H9 (cell line): ENCODE measurements around the gene DUSP7. TPM values are rescaled to one million over a fixed set of nuclear protein-coding genes. Genes with fewer than 3 reads are reported as not detected.

Experiments
- DNase-seq: peaks from one replicate; pipeline ENCODE4 v3.0.0-alpha.2; 2017
- H2AFZ ChIP-seq: one replicate; pipeline ENCODE4 v1.6.1; 2013; ENCODE audit warnings: mild to moderate bottlenecking, low read length, control low read depth, moderate library complexity
- H2AK5ac ChIP-seq: 2 replicates; pipeline ENCODE4 v1.6.1; 2013; ENCODE audit warnings: low read length, control low read depth, mixed read lengths; ENCODE audit not compliant: insufficient read length
- H2BK120ac ChIP-seq: one replicate; pipeline ENCODE4 v1.6.1; 2013; ENCODE audit warnings: low read depth, mild to moderate bottlenecking, low read length, control low read depth, inconsistent platforms; ENCODE audit not compliant: poor library complexity, severe bottlenecking
- H2BK12ac ChIP-seq: 2 replicates; pipeline ENCODE4 v1.6.1; 2013; ENCODE audit warnings: low read length, control low read depth, mixed read lengths, low read depth; ENCODE audit not compliant: insufficient read length
- H2BK15ac ChIP-seq: 2 replicates; pipeline ENCODE4 v1.6.1; 2013; ENCODE audit warnings: low read depth, low read length, control low read depth
- H2BK20ac ChIP-seq: one replicate; pipeline ENCODE4 v1.6.1; 2013; ENCODE audit warnings: low read depth, mild to moderate bottlenecking, low read length, control low read depth, inconsistent platforms; ENCODE audit not compliant: poor library complexity, severe bottlenecking
- H2BK5ac ChIP-seq: 2 replicates; pipeline ENCODE4 v1.6.1; 2013; ENCODE audit warnings: low read length, control low read depth, mixed read lengths; ENCODE audit not compliant: insufficient read length
- H3K14ac ChIP-seq: 2 replicates; pipeline ENCODE4 v1.6.1; 2013; ENCODE audit warnings: low read length, control low read depth; ENCODE audit not compliant: insufficient read depth
- H3K18ac ChIP-seq: 2 replicates; pipeline ENCODE4 v1.6.1; 2013; ENCODE audit warnings: low read depth, mild to moderate bottlenecking, mixed read lengths, low read length, control low read depth; ENCODE audit not compliant: insufficient read length
- H3K23ac ChIP-seq: 2 replicates; pipeline ENCODE4 v1.6.1; 2013; ENCODE audit warnings: low read length, control low read depth, mixed read lengths, low read depth; ENCODE audit not compliant: insufficient read length
- H3K23me2 ChIP-seq: 2 replicates; pipeline ENCODE4 v1.6.1; 2013; ENCODE audit warnings: low read depth, mild to moderate bottlenecking, mixed read lengths, low read length, control low read depth; ENCODE audit not compliant: insufficient read length, poor library complexity, severe bottlenecking
- H3K27ac ChIP-seq: 2 replicates; pipeline ENCODE4 v1.5.1; 2013; ENCODE audit warnings: low read length, control low read depth, mixed read lengths, low read depth; ENCODE audit not compliant: insufficient read length
- H3K27me3 ChIP-seq: 2 replicates; pipeline ENCODE4 v1.6.1; 2013; ENCODE audit warnings: low read length, control low read depth, inconsistent platforms; ENCODE audit not compliant: insufficient read depth
- H3K4ac ChIP-seq: 2 replicates; pipeline ENCODE4 v1.6.1; 2013; ENCODE audit warnings: low read depth, mild to moderate bottlenecking, control low read depth, inconsistent platforms, low read length, moderate library complexity
- H3K4me1 ChIP-seq: 2 replicates; pipeline ENCODE4 v1.6.1; 2013; ENCODE audit warnings: low read length, control low read depth, inconsistent platforms; ENCODE audit not compliant: insufficient read depth
- H3K4me2 ChIP-seq: 2 replicates; pipeline ENCODE4 v1.6.1; 2013; ENCODE audit warnings: low read length, control low read depth, mixed read lengths; ENCODE audit not compliant: insufficient read length, insufficient read depth
- H3K56ac ChIP-seq: 2 replicates; pipeline ENCODE4 v1.6.1; 2013; ENCODE audit warnings: low read depth, mild to moderate bottlenecking, mixed read lengths, low read length, control low read depth; ENCODE audit not compliant: insufficient read length
- H3K79me1 ChIP-seq: 2 replicates; pipeline ENCODE4 v1.6.1; 2013; ENCODE audit warnings: low read depth, mild to moderate bottlenecking, moderate library complexity, low read length, control low read depth, inconsistent platforms; ENCODE audit not compliant: insufficient read depth, poor library complexity, severe bottlenecking
- H3K79me2 ChIP-seq: 2 replicates; pipeline ENCODE4 v1.6.1; 2013; ENCODE audit warnings: low read length, control low read depth, inconsistent platforms; ENCODE audit not compliant: insufficient read depth
- H3K9ac ChIP-seq: 2 replicates; pipeline ENCODE4 v1.6.1; 2013; ENCODE audit warnings: low read length, control low read depth, mixed read lengths; ENCODE audit not compliant: insufficient read length; ENCODE audit errors: extremely low read depth
- H3K9me3 ChIP-seq: one replicate; pipeline ENCODE4 v1.6.1; 2013; ENCODE audit warnings: low read depth, low read length, inconsistent platforms; ENCODE audit not compliant: control insufficient read depth
- H3T11ph ChIP-seq: one replicate; pipeline ENCODE4 v1.6.1; 2013; ENCODE audit warnings: mild to moderate bottlenecking, low read length, control low read depth, inconsistent platforms
- H4K20me1 ChIP-seq: one replicate; pipeline ENCODE4 v1.6.1; 2013; ENCODE audit not compliant: control insufficient read depth, insufficient read length, insufficient read depth
- H4K5ac ChIP-seq: 2 replicates; pipeline ENCODE4 v1.6.1; 2013; ENCODE audit warnings: low read depth, mild to moderate bottlenecking, mixed read lengths, low read length, control low read depth; ENCODE audit not compliant: insufficient read length
- H4K8ac ChIP-seq: replicated peaks from 2 replicates; pipeline ENCODE4 v1.6.1; 2013; ENCODE audit warnings: low read length, control low read depth, mixed read lengths, low read depth; ENCODE audit not compliant: insufficient read length
- H4K91ac ChIP-seq: 2 replicates; pipeline ENCODE4 v1.6.1; 2013; ENCODE audit warnings: low read depth, mild to moderate bottlenecking, moderate library complexity, mixed read lengths, low read length, control low read depth; ENCODE audit not compliant: insufficient read length
- H3K27ac Mint-ChIP-seq, 3 experiments: 2 replicates in 2 of 3; 3 replicates in 1 of 3; pipeline ENCODE4 v1.8.0; 2020 to 2021; ENCODE audit warnings: mixed read lengths in 3 of 3, mild to moderate bottlenecking in 1 of 3, moderate library complexity in 1 of 3
- H3K27me3 Mint-ChIP-seq: 2 replicates; pipeline ENCODE4 v1.8.0; 2021; ENCODE audit warnings: low read depth, mild to moderate bottlenecking, moderate library complexity, mixed read lengths
- H3K36me3 Mint-ChIP-seq, 3 experiments: 2 replicates in 2 of 3; 3 replicates in 1 of 3; pipeline ENCODE4 v1.8.0; 2020 to 2021; ENCODE audit warnings: low read depth in 3 of 3, mixed read lengths in 3 of 3; ENCODE audit not compliant: insufficient read depth in 1 of 3
- H3K4me1 Mint-ChIP-seq, 2 experiments: 2 replicates each; pipeline ENCODE4 v1.8.0; 2020; ENCODE audit warnings: mixed read lengths in 2 of 2
- H3K4me3 Mint-ChIP-seq, 2 experiments: 2 replicates in 1 of 2; 3 replicates in 1 of 2; pipeline ENCODE4 v1.8.0; 2020 to 2021; ENCODE audit warnings: mild to moderate bottlenecking in 2 of 2, mixed read lengths in 2 of 2, moderate library complexity in 1 of 2
- H3K9me3 Mint-ChIP-seq, 2 experiments: 2 replicates in 1 of 2; 3 replicates in 1 of 2; pipeline ENCODE4 v1.8.0; 2020; ENCODE audit warnings: mild to moderate bottlenecking in 2 of 2, mixed read lengths in 2 of 2, moderate library complexity in 1 of 2
- WGBS: extraction: QIAGEN DNeasy Blood & Tissue Kit; methylation state at CpG from one replicate; pipeline ENCODE4 v1.1.7; 2013; ENCODE audit warnings: missing lambda C conversion rate, low lambda C conversion rate, mixed read lengths; ENCODE audit not compliant: insufficient read length; ENCODE audit errors: extremely low coverage; 5-methylcytosine and 5-hydroxymethylcytosine counted together
- total RNA-seq: library from RNA; stranded (reverse); gene quantifications from 2 replicates; pipeline ENCODE4 v1.2.1, GENCODE V29; 2021
- TF ChIP-seq, protein P1 (sequence below): fragments of 200-600 bp; sonication (generic); conservative IDR thresholded peaks from 3 replicates; pipeline ENCODE4 v1.8.0; 2021; ENCODE audit warnings: antibody characterized with exemption, mild to moderate bottlenecking

The DUSP7 gene
- total RNA-seq, 1 experiment from 2014 or later, result 24.0 TPM

DNA sequence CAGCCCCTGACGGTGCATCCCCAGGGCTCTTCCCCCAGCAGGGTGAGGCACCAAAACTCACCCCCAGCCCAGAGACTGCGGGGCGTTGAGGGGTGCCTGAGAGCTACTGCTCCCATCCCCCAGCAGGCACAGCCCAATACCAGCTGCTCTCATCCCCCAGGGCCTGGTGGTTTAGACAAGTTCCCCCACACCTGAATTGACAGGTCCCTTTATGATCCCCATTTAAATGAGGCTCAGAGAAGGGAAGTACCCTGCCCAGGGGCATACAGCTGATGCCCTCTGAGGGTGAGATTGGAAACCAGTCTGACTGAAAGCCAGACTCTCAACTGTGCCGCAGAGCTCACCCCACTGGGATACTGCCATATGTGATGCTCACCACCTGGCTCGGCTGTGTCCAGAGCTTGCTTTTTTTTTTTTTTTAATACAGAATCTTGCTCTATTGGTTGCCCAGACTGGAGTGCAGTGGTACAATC, 20.1 kb downstream of the DUSP7 start:
- no peak overlapping the region for H2BK12ac ChIP-seq
- TF ChIP-seq, protein P1, sequence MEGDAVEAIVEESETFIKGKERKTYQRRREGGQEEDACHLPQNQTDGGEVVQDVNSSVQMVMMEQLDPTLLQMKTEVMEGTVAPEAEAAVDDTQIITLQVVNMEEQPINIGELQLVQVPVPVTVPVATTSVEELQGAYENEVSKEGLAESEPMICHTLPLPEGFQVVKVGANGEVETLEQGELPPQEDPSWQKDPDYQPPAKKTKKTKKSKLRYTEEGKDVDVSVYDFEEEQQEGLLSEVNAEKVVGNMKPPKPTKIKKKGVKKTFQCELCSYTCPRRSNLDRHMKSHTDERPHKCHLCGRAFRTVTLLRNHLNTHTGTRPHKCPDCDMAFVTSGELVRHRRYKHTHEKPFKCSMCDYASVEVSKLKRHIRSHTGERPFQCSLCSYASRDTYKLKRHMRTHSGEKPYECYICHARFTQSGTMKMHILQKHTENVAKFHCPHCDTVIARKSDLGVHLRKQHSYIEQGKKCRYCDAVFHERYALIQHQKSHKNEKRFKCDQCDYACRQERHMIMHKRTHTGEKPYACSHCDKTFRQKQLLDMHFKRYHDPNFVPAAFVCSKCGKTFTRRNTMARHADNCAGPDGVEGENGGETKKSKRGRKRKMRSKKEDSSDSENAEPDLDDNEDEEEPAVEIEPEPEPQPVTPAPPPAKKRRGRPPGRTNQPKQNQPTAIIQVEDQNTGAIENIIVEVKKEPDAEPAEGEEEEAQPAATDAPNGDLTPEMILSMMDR, result no peak
- no peak overlapping the region for H4K5ac ChIP-seq
- H3K23me2 ChIP-seq, result no peaks in the 10 kb centered on the region
- no peak overlapping the region for H2BK20ac ChIP-seq
- no peaks in the 10 kb centered on the region for H3K79me1 ChIP-seq
- H4K91ac ChIP-seq, result no peak overlapping the region
- no peaks in the 10 kb centered on the region for H3K27me3 ChIP-seq
- H4K20me1 ChIP-seq, result no peaks in the 10 kb centered on the region
- no peaks in the 10 kb centered on the region for H3K9me3 Mint-ChIP-seq
- H3K27ac Mint-ChIP-seq, result peak overlapping the region in 1 of 3 experiments; percentile 28; a peak in 1 of 7 replicates
- H2AFZ ChIP-seq, result no peak overlapping the region
- H3K4me1 ChIP-seq, result no peaks in the 10 kb centered on the region
- H3K56ac ChIP-seq, result no peak overlapping the region
- H3K9ac ChIP-seq, result no peak overlapping the region
- no peak overlapping the region for H4K8ac ChIP-seq
- H3K14ac ChIP-seq, result no peak overlapping the region
- no peak overlapping the region for H3K27ac ChIP-seq
- no peak overlapping the region for H2BK120ac ChIP-seq
- no CpG with 5 or more reads among the region's 5 CpGs for WGBS
- no peak overlapping the region for H3K4me2 ChIP-seq
- peaks cover 0 to 13% of the 10 kb centered on the region in 2 experiments; a peak in 2 of 4 replicates for H3K4me1 Mint-ChIP-seq
- H3K4me3 Mint-ChIP-seq, result no peak overlapping the region
- H3K9me3 ChIP-seq, result no peaks in the 10 kb centered on the region
- no peaks in the 10 kb centered on the region for H3K27me3 Mint-ChIP-seq
- H3K4ac ChIP-seq, result no peak overlapping the region
- no peaks in the 10 kb centered on the region for H3K79me2 ChIP-seq
- H3K18ac ChIP-seq, result no peak overlapping the region
- H2AK5ac ChIP-seq, result no peak overlapping the region
- no peak overlapping the region for H2BK15ac ChIP-seq
- no peak overlapping the region for H2BK5ac ChIP-seq
- H3K36me3 Mint-ChIP-seq, result no peaks in the 10 kb centered on the region
- no peak overlapping the region for H3K23ac ChIP-seq
- H3T11ph ChIP-seq, result no peak overlapping the region
- DNase-seq, result no peak
